Liver (tissue), 3 donors: ENCODE results near the gene CWH43.

Experiments
- ATF3 ChIP-seq: IDR thresholded peaks from 2 replicates; pipeline ENCODE4 v1.6.1; 2016; ENCODE audit warnings: antibody characterized with exemption
- CTCF ChIP-seq: fragments of 150-350 bp; IDR thresholded peaks from 2 replicates; pipeline ENCODE4 v1.5.1; 2017; ENCODE audit warnings: improper control_type of control experiment, low read depth, low read length; ENCODE audit not compliant: missing input control
- FOXA1 ChIP-seq: IDR thresholded peaks from 2 replicates; pipeline ENCODE4 v1.6.1; 2016; ENCODE audit warnings: antibody characterized with exemption
- HNF4A ChIP-seq, 2 donors: conservative IDR thresholded peaks; 2 replicates each; pipeline ENCODE4 v1.6.1; 2016; ENCODE audit warnings: antibody characterized with exemption in 2 of 2, mild to moderate bottlenecking in 2 of 2
- HNF4G ChIP-seq: IDR thresholded peaks from 2 replicates; pipeline ENCODE4 v1.6.1; 2016; ENCODE audit warnings: antibody characterized with exemption
- JUND ChIP-seq, 2 donors: IDR thresholded peaks; 2 replicates each; pipeline ENCODE4 v1.6.1; 2016; ENCODE audit warnings: antibody characterized with exemption in 2 of 2
- RAD21 ChIP-seq, 2 donors: IDR thresholded peaks; 2 replicates each; pipeline ENCODE4 v1.6.1; 2016; ENCODE audit warnings: antibody characterized with exemption in 2 of 2, mild to moderate bottlenecking in 2 of 2
- REST ChIP-seq: IDR thresholded peaks from 2 replicates; pipeline ENCODE4 v1.6.1; 2016; ENCODE audit warnings: antibody characterized with exemption, mild to moderate bottlenecking
- RXRA ChIP-seq, 2 donors: IDR thresholded peaks; 2 replicates each; pipeline ENCODE4 v1.6.1; 2017 to 2018; ENCODE audit warnings: antibody characterized with exemption in 2 of 2, mild to moderate bottlenecking in 1 of 2
- TAF1 ChIP-seq: conservative IDR thresholded peaks from 2 replicates; pipeline ENCODE4 v1.6.1; 2016; ENCODE audit warnings: antibody characterized with exemption, mild to moderate bottlenecking
- YY1 ChIP-seq: IDR thresholded peaks from 2 replicates; pipeline ENCODE4 v1.6.1; 2016; ENCODE audit warnings: antibody characterized with exemption, mild to moderate bottlenecking
- donor health status: healthy.
- donor health status: healthy.

- no peak for TF ChIP-seq CTCF
- TF ChIP-seq REST: no peak
- no peak for TF ChIP-seq RAD21 (IDR thresholded peaks at IDR 0.05)
- TF ChIP-seq JUND (IDR thresholded peaks at IDR 0.05): no peak
- TF ChIP-seq HNF4A (conservative IDR thresholded peaks at IDR 0.05): no peak
- TF ChIP-seq YY1: no peak
- TF ChIP-seq FOXA1: no peak
- TF ChIP-seq ATF3: no peak
- no peak for TF ChIP-seq TAF1
- no peak for TF ChIP-seq HNF4G
- TF ChIP-seq RXRA (IDR thresholded peaks at IDR 0.05): no peak
Observed at GRCh38 chr4:48974979-48975640, 11.0 kb upstream of the CWH43 start.
